Hematopoietic multipotent progenitor cell treated with erythropoietin and hydrocortisone succinate and interleukin-3 and kit ligand, for 4 days (in vitro differentiated cells): ENCODE data around the gene TMEM187.

Source experiments
- DNase-seq: peaks from one replicate; pipeline ENCODE4 v3.0.0-alpha.2; 2015

The TMEM187 gene

GRCh38 chrX:154023276-154024000, 50.9 kb downstream of the TMEM187 start:
- DNase-seq, result no peak

- no peak for DNase-seq
Observed at GRCh38 chrX:154024271-154024670, 51.7 kb downstream of the TMEM187 start.

DNA sequence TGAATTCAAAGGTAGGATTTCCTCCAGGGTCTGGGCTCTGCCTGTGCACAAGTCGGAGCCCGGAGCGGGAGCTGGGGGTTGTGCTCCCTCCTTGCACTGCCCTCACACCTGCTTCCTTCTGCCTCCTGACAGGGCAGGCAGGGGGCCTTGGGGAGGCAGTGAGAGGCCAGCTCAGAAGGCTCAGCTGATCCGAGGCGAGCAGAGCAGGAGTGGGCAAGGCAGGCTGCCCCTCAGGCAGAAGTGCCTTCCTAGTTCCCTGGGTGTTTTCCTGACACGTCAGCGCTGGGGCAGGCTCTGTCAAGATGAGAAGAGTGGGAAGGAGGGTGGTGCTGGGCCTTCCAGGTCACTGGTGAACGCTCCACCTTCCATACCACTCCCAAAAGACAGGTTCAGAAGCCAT, 52.7 kb downstream of the TMEM187 start:
- DNase-seq, result no peak

GRCh38 chrX:154026136-154027021, 53.8 kb downstream of the TMEM187 start:
- no peak for DNase-seq

GRCh38 chrX:154027022-154027402, 54.5 kb downstream of the TMEM187 start:
- DNase-seq, result no peak

DNA sequence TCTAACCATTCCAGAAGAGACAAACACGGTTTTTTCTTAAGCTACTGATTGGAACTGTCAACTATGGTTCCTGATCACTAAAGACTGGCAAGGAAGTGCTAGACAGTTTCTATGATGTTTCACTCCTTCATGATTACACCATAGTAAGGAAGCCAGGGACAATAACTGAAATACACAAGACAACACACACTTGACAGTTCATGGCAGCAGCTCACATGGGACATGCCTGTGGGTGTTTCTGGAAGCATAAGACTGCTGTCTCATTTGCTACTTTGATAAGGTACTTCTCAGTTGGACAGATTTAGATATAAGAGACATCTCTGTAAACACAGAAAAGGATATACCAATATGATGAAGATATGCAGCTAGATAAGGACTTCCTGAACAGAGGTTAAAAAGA, 55.4 kb downstream of the TMEM187 start:
- DNase-seq, result no peak

GRCh38 chrX:154028502-154029184, 56.1 kb downstream of the TMEM187 start:
- no peak for DNase-seq

DNA sequence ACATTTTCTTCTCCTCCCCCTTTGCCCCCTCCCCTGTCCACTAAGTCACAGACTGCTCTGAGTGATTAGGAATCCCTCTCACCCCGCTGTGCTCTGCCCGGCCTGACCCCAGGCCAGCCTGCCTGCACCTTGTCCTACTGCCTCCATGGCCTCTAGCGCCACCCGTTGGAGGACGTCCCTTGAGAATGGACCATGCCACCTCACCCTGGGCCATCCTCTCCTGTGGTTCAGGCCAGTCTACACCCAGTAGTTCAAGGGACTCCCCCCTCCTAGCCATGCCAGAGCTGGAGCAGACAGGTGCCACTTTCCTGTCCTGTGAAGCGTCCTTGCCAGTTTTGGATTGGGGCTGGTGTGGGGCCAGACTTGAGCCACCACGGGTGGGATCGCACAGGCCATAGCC, 56.9 kb downstream of the TMEM187 start:
- DNase-seq, result no peak

GRCh38 chrX:154030266-154030665, 57.7 kb downstream of the TMEM187 start:
- no peak for DNase-seq

- DNase-seq, result no peak
Observed at GRCh38 chrX:154030715-154031305, 58.3 kb downstream of the TMEM187 start.

DNA sequence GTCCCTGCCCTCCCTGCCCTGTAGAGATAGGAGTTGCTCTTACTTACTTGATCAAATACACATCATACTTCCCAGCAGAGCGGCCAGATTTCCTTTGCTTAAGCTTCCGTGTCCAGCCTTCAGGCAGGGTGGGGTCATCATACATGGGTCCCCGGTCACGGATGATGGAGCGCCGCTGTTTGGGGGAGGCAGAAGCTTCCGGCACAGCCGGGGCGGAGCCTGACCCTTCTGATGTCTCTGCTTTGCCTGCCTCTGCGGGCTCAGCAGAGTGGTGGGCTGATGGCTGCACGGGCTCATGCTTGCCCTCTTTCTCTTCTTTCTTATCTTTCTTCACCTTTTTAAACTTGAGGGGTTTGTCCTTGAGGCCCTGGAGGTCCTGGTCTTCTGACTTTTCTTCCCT, 59.6 kb downstream of the TMEM187 start:
- no peak for DNase-seq

DNA sequence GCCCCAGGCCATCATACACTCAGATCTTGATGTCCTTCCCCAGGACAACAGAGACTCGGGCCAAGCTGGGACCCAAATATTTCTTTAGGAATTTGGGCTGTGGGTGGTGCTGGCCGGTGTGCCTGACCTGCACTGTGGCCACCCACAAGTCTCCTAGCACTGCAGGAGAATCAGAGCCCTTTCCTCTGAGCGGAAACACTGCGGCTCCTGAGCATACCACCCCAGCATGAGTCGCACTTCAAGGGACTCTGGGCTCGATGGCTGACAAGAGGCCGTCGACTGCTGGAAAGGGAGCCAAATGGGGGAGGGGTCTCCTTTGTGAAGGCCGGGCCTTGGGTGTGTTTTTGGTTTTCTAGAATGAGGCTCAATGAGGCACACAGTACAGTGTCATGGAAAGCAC, 60.1 kb downstream of the TMEM187 start:
- no peak for DNase-seq
